WTC11 (cell line): ENCODE results near the gene PEAK3. TPM values are rescaled to one million over a fixed set of nuclear protein-coding genes. Genes with fewer than 3 reads are reported as not detected.

Experiments used
- ATF1 ChIP-seq: sonication (generic); formaldehyde crosslinking; IDR thresholded peaks from 2 replicates; pipeline ENCODE4 v1.8.1; 2023; ENCODE audit warnings: mild to moderate bottlenecking, moderate library complexity, missing genetic modification reagents
- CREM ChIP-seq: sonication (generic); formaldehyde crosslinking; IDR thresholded peaks from 2 replicates; pipeline ENCODE4 v1.8.1; 2022; ENCODE audit warnings: mild to moderate bottlenecking, missing genetic modification reagents, moderate library complexity
- ESRRA ChIP-seq: sonication (generic); formaldehyde crosslinking; IDR thresholded peaks from 2 replicates; pipeline ENCODE4 v1.8.1; 2022; ENCODE audit warnings: mild to moderate bottlenecking, missing genetic modification reagents, borderline replicate concordance
- FOXP1 ChIP-seq: sonication (generic); formaldehyde crosslinking; IDR thresholded peaks from 2 replicates; pipeline ENCODE4 v1.8.0; 2022; ENCODE audit warnings: missing genetic modification reagents, mild to moderate bottlenecking, moderate library complexity, borderline replicate concordance
- JAZF1 ChIP-seq: fragments of 250-450 bp; sonication (Bioruptor Pico); IDR thresholded peaks from 2 replicates; pipeline ENCODE4 v1.9.0; 2021; ENCODE audit warnings: moderate library complexity, mild to moderate bottlenecking, inconsistent platforms
- NFYB ChIP-seq: sonication (generic); formaldehyde crosslinking; conservative IDR thresholded peaks from 2 replicates; pipeline ENCODE4 v1.8.0; 2022; ENCODE audit warnings: low read depth, missing genetic modification reagents
- NR1H2 ChIP-seq: sonication (generic); formaldehyde crosslinking; IDR thresholded peaks from 2 replicates; pipeline ENCODE4 v1.9.0; 2021; ENCODE audit warnings: mild to moderate bottlenecking, moderate library complexity, missing genetic modification reagents
- NR3C1 ChIP-seq: sonication (generic); formaldehyde crosslinking; conservative IDR thresholded peaks from 2 replicates; pipeline ENCODE4 v1.8.1; 2023; ENCODE audit warnings: low read depth, mild to moderate bottlenecking, missing genetic modification reagents
- TEAD1 ChIP-seq: sonication (generic); formaldehyde crosslinking; IDR thresholded peaks from 2 replicates; pipeline ENCODE4 v1.8.0; 2022; ENCODE audit warnings: mild to moderate bottlenecking, missing genetic modification reagents
- TEAD4 ChIP-seq: sonication (generic); formaldehyde crosslinking; IDR thresholded peaks from 2 replicates; pipeline ENCODE4 v1.8.0; 2022; ENCODE audit warnings: mild to moderate bottlenecking, missing genetic modification reagents
- ZBTB21 ChIP-seq: sonication (generic); formaldehyde crosslinking; IDR thresholded peaks from 2 replicates; pipeline ENCODE4 v1.8.1; 2023; ENCODE audit warnings: mild to moderate bottlenecking, missing genetic modification reagents, borderline replicate concordance
- ZNF138 ChIP-seq: sonication (generic); formaldehyde crosslinking; conservative IDR thresholded peaks from 2 replicates; pipeline ENCODE4 v1.8.1; 2022; ENCODE audit warnings: mild to moderate bottlenecking, moderate library complexity, missing genetic modification reagents
- ZNF263 ChIP-seq: sonication (generic); formaldehyde crosslinking; IDR thresholded peaks from 2 replicates; pipeline ENCODE4 v1.8.1; 2022; ENCODE audit warnings: low read depth, mild to moderate bottlenecking, moderate library complexity, missing genetic modification reagents
- total RNA-seq: library from RNA; stranded (reverse); gene quantifications from 3 replicates; pipeline ENCODE4 v1.2.3, GENCODE V29; 2021
- TF ChIP-seq, protein P1 (sequence below): sonication (generic); formaldehyde crosslinking; IDR thresholded peaks from 2 replicates; pipeline ENCODE4 v1.8.0; 2023; ENCODE audit warnings: mild to moderate bottlenecking, missing genetic modification reagents
- TF ChIP-seq, protein P2 (sequence below): sonication (generic); formaldehyde crosslinking; IDR thresholded peaks from 2 replicates; pipeline ENCODE4 v1.8.0; 2022; ENCODE audit warnings: mild to moderate bottlenecking, missing genetic modification reagents
- TF ChIP-seq, protein P3 (sequence below): fragments of 250-450 bp; sonication (Bioruptor Pico); IDR thresholded peaks from 2 replicates; pipeline ENCODE4 v1.9.0; 2021; ENCODE audit warnings: mild to moderate bottlenecking, borderline replicate concordance
- TF ChIP-seq, protein P4 (sequence below): sonication (generic); formaldehyde crosslinking; IDR thresholded peaks from 2 replicates; pipeline ENCODE4 v1.8.0; 2022; ENCODE audit warnings: mild to moderate bottlenecking, missing genetic modification reagents
- TF ChIP-seq, protein P5 (sequence below): sonication (generic); formaldehyde crosslinking; IDR thresholded peaks from 2 replicates; pipeline ENCODE4 v1.8.1; 2022; ENCODE audit warnings: mild to moderate bottlenecking, moderate library complexity, missing genetic modification reagents
- TF ChIP-seq, protein P6 (sequence below): sonication (generic); formaldehyde crosslinking; IDR thresholded peaks from 2 replicates; pipeline ENCODE4 v1.8.0; 2022; ENCODE audit warnings: missing genetic modification reagents
- TF ChIP-seq, protein P7 (sequence below): fragments of 250-450 bp; sonication (Bioruptor Pico); IDR thresholded peaks from 2 replicates; pipeline ENCODE4 v1.9.0; 2021; ENCODE audit warnings: mild to moderate bottlenecking
- TF ChIP-seq, protein P8 (sequence below): sonication (generic); formaldehyde crosslinking; IDR thresholded peaks from 2 replicates; pipeline ENCODE4 v1.8.1; 2023; ENCODE audit warnings: mild to moderate bottlenecking, missing genetic modification reagents

The PEAK3 gene
- total RNA-seq, 1 experiment from 2014 or later = not detected

DNA sequence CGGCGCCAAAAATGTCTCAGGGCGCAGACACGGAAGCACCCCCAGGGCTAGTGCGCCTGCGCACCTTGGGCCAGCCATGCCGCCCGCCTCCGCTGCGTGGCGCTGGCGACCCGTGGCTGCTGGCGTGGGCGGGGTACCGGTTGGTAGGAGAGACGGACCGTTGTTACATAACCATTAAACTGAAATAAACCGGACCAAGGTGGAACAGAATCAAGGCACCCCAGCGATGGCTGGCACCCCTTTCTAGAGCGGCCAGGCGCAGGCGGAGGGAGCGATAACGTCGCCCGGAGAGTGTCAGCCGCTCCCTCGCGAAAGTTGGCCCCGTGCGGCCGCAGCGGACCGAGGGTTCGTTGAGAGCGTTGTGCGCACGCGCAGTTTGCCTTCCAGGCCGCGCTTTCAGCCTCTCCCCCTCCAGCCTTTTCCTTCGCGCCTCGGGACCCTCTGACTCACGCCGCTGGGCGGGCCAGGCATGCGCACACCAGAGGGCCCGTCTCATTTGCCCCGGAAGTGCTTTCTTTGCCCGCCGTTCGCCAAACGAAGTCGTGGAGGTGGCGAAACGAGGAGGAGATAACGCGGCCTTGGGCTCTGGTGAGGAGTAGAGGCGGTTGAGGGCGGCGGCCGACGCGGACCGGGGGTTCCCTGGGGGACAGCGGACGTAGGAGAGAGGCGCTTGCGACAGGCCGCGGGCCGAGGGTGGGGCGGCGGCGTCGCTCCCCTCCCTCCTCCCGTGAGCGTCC is 45.5 kb downstream of the PEAK3 start, which contains the start of the genes PLEKHJ1 and SF3A2 (continued):
- no peak for TF ChIP-seq ZBTB21 (CRISPR knock-in tag)
- TF ChIP-seq NFYB (CRISPR knock-in tag) = no peak
- TF ChIP-seq, protein P1, sequence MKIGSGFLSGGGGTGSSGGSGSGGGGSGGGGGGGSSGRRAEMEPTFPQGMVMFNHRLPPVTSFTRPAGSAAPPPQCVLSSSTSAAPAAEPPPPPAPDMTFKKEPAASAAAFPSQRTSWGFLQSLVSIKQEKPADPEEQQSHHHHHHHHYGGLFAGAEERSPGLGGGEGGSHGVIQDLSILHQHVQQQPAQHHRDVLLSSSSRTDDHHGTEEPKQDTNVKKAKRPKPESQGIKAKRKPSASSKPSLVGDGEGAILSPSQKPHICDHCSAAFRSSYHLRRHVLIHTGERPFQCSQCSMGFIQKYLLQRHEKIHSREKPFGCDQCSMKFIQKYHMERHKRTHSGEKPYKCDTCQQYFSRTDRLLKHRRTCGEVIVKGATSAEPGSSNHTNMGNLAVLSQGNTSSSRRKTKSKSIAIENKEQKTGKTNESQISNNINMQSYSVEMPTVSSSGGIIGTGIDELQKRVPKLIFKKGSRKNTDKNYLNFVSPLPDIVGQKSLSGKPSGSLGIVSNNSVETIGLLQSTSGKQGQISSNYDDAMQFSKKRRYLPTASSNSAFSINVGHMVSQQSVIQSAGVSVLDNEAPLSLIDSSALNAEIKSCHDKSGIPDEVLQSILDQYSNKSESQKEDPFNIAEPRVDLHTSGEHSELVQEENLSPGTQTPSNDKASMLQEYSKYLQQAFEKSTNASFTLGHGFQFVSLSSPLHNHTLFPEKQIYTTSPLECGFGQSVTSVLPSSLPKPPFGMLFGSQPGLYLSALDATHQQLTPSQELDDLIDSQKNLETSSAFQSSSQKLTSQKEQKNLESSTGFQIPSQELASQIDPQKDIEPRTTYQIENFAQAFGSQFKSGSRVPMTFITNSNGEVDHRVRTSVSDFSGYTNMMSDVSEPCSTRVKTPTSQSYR (CRISPR knock-in tag) = peak; percentile 91; the same call in 1 of the 2 replicates
- peak; percentile 60; the same call in 1 of the 2 replicates for TF ChIP-seq TEAD4 (CRISPR knock-in tag)
- TF ChIP-seq ZNF138 (CRISPR knock-in tag) = no peak
- TF ChIP-seq TEAD1 = peak; percentile 94
- TF ChIP-seq, protein P2, sequence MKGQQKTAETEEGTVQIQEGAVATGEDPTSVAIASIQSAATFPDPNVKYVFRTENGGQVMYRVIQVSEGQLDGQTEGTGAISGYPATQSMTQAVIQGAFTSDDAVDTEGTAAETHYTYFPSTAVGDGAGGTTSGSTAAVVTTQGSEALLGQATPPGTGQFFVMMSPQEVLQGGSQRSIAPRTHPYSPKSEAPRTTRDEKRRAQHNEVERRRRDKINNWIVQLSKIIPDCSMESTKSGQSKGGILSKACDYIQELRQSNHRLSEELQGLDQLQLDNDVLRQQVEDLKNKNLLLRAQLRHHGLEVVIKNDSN (CRISPR knock-in tag) = peak; percentile 77
- TF ChIP-seq, protein P3, sequence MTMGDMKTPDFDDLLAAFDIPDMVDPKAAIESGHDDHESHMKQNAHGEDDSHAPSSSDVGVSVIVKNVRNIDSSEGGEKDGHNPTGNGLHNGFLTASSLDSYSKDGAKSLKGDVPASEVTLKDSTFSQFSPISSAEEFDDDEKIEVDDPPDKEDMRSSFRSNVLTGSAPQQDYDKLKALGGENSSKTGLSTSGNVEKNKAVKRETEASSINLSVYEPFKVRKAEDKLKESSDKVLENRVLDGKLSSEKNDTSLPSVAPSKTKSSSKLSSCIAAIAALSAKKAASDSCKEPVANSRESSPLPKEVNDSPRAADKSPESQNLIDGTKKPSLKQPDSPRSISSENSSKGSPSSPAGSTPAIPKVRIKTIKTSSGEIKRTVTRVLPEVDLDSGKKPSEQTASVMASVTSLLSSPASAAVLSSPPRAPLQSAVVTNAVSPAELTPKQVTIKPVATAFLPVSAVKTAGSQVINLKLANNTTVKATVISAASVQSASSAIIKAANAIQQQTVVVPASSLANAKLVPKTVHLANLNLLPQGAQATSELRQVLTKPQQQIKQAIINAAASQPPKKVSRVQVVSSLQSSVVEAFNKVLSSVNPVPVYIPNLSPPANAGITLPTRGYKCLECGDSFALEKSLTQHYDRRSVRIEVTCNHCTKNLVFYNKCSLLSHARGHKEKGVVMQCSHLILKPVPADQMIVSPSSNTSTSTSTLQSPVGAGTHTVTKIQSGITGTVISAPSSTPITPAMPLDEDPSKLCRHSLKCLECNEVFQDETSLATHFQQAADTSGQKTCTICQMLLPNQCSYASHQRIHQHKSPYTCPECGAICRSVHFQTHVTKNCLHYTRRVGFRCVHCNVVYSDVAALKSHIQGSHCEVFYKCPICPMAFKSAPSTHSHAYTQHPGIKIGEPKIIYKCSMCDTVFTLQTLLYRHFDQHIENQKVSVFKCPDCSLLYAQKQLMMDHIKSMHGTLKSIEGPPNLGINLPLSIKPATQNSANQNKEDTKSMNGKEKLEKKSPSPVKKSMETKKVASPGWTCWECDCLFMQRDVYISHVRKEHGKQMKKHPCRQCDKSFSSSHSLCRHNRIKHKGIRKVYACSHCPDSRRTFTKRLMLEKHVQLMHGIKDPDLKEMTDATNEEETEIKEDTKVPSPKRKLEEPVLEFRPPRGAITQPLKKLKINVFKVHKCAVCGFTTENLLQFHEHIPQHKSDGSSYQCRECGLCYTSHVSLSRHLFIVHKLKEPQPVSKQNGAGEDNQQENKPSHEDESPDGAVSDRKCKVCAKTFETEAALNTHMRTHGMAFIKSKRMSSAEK (CRISPR knock-in tag) = no peak
- TF ChIP-seq JAZF1 = no peak
- TF ChIP-seq, protein P4, sequence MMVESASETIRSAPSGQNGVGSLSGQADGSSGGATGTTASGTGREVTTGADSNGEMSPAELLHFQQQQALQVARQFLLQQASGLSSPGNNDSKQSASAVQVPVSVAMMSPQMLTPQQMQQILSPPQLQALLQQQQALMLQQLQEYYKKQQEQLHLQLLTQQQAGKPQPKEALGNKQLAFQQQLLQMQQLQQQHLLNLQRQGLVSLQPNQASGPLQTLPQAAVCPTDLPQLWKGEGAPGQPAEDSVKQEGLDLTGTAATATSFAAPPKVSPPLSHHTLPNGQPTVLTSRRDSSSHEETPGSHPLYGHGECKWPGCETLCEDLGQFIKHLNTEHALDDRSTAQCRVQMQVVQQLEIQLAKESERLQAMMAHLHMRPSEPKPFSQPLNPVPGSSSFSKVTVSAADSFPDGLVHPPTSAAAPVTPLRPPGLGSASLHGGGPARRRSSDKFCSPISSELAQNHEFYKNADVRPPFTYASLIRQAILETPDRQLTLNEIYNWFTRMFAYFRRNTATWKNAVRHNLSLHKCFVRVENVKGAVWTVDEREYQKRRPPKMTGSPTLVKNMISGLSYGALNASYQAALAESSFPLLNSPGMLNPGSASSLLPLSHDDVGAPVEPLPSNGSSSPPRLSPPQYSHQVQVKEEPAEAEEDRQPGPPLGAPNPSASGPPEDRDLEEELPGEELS (CRISPR knock-in tag) = peak; percentile 97
- peak; percentile 83 for TF ChIP-seq FOXP1
- TF ChIP-seq, protein P5, sequence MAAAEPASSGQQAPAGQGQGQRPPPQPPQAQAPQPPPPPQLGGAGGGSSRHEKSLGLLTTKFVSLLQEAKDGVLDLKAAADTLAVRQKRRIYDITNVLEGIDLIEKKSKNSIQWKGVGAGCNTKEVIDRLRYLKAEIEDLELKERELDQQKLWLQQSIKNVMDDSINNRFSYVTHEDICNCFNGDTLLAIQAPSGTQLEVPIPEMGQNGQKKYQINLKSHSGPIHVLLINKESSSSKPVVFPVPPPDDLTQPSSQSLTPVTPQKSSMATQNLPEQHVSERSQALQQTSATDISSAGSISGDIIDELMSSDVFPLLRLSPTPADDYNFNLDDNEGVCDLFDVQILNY = peak; percentile 97
- TF ChIP-seq, protein P6, sequence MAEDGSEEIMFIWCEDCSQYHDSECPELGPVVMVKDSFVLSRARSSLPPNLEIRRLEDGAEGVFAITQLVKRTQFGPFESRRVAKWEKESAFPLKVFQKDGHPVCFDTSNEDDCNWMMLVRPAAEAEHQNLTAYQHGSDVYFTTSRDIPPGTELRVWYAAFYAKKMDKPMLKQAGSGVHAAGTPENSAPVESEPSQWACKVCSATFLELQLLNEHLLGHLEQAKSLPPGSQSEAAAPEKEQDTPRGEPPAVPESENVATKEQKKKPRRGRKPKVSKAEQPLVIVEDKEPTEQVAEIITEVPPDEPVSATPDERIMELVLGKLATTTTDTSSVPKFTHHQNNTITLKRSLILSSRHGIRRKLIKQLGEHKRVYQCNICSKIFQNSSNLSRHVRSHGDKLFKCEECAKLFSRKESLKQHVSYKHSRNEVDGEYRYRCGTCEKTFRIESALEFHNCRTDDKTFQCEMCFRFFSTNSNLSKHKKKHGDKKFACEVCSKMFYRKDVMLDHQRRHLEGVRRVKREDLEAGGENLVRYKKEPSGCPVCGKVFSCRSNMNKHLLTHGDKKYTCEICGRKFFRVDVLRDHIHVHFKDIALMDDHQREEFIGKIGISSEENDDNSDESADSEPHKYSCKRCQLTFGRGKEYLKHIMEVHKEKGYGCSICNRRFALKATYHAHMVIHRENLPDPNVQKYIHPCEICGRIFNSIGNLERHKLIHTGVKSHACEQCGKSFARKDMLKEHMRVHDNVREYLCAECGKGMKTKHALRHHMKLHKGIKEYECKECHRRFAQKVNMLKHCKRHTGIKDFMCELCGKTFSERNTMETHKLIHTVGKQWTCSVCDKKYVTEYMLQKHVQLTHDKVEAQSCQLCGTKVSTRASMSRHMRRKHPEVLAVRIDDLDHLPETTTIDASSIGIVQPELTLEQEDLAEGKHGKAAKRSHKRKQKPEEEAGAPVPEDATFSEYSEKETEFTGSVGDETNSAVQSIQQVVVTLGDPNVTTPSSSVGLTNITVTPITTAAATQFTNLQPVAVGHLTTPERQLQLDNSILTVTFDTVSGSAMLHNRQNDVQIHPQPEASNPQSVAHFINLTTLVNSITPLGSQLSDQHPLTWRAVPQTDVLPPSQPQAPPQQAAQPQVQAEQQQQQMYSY (CRISPR knock-in tag) = peak; percentile 79
- TF ChIP-seq CREM (CRISPR knock-in tag) = no peak; the same call in 1 of the 2 replicates
- TF ChIP-seq, protein P7, sequence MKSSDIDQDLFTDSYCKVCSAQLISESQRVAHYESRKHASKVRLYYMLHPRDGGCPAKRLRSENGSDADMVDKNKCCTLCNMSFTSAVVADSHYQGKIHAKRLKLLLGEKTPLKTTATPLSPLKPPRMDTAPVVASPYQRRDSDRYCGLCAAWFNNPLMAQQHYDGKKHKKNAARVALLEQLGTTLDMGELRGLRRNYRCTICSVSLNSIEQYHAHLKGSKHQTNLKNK (CRISPR knock-in tag) = no peak
- peak; percentile 29; the same call in 1 of the 2 replicates for TF ChIP-seq ZNF263 (CRISPR knock-in tag)
- no peak; the same call in 1 of the 2 replicates for TF ChIP-seq NR1H2
- no peak for TF ChIP-seq NR3C1
- no peak for TF ChIP-seq ESRRA (CRISPR knock-in tag)
- TF ChIP-seq ATF1 (CRISPR knock-in tag) = 0 out of 2 replicates have a peak, but pooled peaks have one; percentile 59
- TF ChIP-seq, protein P8, sequence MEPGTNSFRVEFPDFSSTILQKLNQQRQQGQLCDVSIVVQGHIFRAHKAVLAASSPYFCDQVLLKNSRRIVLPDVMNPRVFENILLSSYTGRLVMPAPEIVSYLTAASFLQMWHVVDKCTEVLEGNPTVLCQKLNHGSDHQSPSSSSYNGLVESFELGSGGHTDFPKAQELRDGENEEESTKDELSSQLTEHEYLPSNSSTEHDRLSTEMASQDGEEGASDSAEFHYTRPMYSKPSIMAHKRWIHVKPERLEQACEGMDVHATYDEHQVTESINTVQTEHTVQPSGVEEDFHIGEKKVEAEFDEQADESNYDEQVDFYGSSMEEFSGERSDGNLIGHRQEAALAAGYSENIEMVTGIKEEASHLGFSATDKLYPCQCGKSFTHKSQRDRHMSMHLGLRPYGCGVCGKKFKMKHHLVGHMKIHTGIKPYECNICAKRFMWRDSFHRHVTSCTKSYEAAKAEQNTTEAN (CRISPR knock-in tag) = peak; percentile 84
